ENCODE measurements around the gene EPHA4.

The EPHA4 gene

DNA sequence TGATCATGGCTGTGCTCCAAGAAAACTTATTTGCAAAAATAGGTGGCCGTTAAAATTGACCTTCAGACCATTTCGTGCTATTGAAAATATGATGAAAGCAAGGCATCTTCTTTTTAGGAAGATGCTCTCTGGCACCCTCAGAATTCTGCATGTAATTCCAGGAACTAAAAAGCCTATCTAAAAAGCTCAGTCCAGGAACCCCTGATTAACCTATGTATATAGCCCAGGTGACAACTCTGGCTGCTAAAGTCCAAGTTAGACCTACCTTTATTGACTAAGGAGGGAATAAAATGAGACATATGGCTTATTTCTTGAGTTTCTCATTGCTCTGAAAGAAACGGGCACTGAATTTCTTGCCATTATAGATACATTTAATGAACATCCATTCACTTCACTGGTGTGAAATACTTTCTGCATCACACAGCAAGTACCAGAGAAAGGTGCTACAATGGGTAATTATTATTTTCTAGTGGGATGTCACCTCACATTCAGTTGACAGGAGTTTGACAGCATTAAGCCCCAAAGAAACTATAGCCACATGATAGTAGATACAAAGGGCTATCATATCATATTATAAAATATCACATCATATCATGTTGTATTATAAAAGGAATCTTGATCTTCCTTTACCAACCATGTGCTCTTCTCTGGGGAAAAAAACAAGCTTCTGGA, 83.8 kb downstream of the EPHA4 start:
- no peak for DNase-seq
- Histone ChIP-seq H3K27me3 (replicated peaks; ENCODE audit: insufficient read depth, low read length) (no peaks in the 10 kb centered on the region), H3K9ac (ENCODE audit: low read length) (no peak overlapping the region), H2AFZ (ENCODE audit: low read length) (no peak overlapping the region), H3K4me3 (ENCODE audit: low read length) (no peak overlapping the region), H3K27ac (ENCODE audit: low read length) (no peak overlapping the region), H4K20me1 (ENCODE audit: insufficient read depth, low read length) (no peaks in the 10 kb centered on the region), H3K9me2 (replicated peaks; ENCODE audit: insufficient read depth, low read length) (no peaks in the 10 kb centered on the region), H3K4me1 (ENCODE audit: low read length) (no peaks in the 10 kb centered on the region), H3K4me2 (ENCODE audit: low read depth, low read length) (no peak overlapping the region), H3K79me2 (ENCODE audit: low read length) (no peaks in the 10 kb centered on the region), H3K36me3 (replicated peaks; ENCODE audit: insufficient read depth, low read length) (no peaks in the 10 kb centered on the region), H3K9me3 (replicated peaks; ENCODE audit: insufficient read depth, low read length) (no peaks in the 10 kb centered on the region), H3F3A (ENCODE audit: insufficient read depth, low read length) (no peaks in the 10 kb centered on the region)
- no peak for TF ChIP-seq EZH2 (optimal IDR thresholded peaks at IDR 0.05; ENCODE audit: low read depth, low read length)
- TF ChIP-seq, protein P1, sequence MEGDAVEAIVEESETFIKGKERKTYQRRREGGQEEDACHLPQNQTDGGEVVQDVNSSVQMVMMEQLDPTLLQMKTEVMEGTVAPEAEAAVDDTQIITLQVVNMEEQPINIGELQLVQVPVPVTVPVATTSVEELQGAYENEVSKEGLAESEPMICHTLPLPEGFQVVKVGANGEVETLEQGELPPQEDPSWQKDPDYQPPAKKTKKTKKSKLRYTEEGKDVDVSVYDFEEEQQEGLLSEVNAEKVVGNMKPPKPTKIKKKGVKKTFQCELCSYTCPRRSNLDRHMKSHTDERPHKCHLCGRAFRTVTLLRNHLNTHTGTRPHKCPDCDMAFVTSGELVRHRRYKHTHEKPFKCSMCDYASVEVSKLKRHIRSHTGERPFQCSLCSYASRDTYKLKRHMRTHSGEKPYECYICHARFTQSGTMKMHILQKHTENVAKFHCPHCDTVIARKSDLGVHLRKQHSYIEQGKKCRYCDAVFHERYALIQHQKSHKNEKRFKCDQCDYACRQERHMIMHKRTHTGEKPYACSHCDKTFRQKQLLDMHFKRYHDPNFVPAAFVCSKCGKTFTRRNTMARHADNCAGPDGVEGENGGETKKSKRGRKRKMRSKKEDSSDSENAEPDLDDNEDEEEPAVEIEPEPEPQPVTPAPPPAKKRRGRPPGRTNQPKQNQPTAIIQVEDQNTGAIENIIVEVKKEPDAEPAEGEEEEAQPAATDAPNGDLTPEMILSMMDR (IDR thresholded peaks at IDR 0.05; ENCODE audit: low read length) = no peak
- no peak for TF ChIP-seq EZH2phosphoT487 (IDR thresholded peaks at IDR 0.05; ENCODE audit: low read length)

DNA sequence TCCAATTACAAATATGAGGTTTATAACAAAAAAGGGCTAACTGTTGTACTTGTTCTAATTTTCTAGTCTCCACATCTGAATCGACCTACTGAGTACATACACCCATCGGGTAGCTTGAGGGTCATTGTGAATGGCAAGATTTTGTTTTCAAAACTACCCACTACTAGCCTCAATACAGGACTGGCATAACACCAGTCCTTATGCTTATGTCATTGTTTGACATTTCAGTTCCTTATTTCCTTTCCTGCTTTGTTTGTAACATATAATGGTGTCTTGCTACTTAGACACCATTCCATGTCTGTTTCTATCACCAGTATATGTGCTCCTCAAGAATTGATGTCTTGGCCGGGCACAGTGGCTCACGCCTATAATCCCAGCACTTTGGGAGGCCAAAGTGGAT, 86.0 kb downstream of the EPHA4 start:
- no peak overlapping the region for H2AFZ ChIP-seq (ENCODE audit: low read length)
- H3K9me2 ChIP-seq (replicated peaks; ENCODE audit: insufficient read depth, low read length) = no peaks in the 10 kb centered on the region
- no peaks in the 10 kb centered on the region for H4K20me1 ChIP-seq (ENCODE audit: insufficient read depth, low read length)
- TF ChIP-seq, protein P1 (IDR thresholded peaks at IDR 0.05; ENCODE audit: low read length) = no peak
- no peak for TF ChIP-seq EZH2 (optimal IDR thresholded peaks at IDR 0.05; ENCODE audit: low read depth, low read length)
- TF ChIP-seq EZH2phosphoT487 (IDR thresholded peaks at IDR 0.05; ENCODE audit: low read length) = no peak
- H3K4me2 ChIP-seq (ENCODE audit: low read depth, low read length) = no peak overlapping the region
- no peak overlapping the region for H3K9ac ChIP-seq (ENCODE audit: low read length)
- DNase-seq = no peak
- H3K4me3 ChIP-seq (ENCODE audit: low read length) = no peak overlapping the region
- no peaks in the 10 kb centered on the region for H3F3A ChIP-seq (ENCODE audit: insufficient read depth, low read length)
- no peaks in the 10 kb centered on the region for H3K36me3 ChIP-seq (replicated peaks; ENCODE audit: insufficient read depth, low read length)
- H3K27ac ChIP-seq (ENCODE audit: low read length) = no peak overlapping the region
- H3K4me1 ChIP-seq (ENCODE audit: low read length) = no peaks in the 10 kb centered on the region
- no peaks in the 10 kb centered on the region for H3K27me3 ChIP-seq (replicated peaks; ENCODE audit: insufficient read depth, low read length)
- no peaks in the 10 kb centered on the region for H3K9me3 ChIP-seq (replicated peaks; ENCODE audit: insufficient read depth, low read length)
- H3K79me2 ChIP-seq (ENCODE audit: low read length) = no peaks in the 10 kb centered on the region

DNA sequence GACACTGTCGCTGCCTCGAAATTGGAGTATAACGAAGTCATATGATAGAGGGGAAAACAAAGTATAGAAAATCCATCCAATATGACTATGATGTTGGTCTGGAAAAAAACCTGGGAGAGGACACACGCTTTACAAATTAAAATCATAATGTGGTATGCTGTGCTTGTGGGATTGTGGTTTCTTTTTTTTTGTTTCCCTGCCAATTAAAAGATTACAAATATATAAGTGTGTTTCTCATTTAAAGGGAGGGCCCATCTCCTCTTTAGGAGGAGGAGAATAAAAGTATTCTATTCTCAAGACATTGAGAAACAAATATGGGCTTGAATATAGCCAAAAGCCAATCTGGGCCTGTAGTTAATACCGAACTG, 86.6 kb downstream of the EPHA4 start:
- Histone ChIP-seq H4K20me1 (ENCODE audit: insufficient read depth, low read length) (no peaks in the 10 kb centered on the region), H3K4me1 (ENCODE audit: low read length) (no peaks in the 10 kb centered on the region), H3K9me2 (replicated peaks; ENCODE audit: insufficient read depth, low read length) (no peaks in the 10 kb centered on the region), H3K4me2 (ENCODE audit: low read depth, low read length) (no peak overlapping the region), H3K4me3 (ENCODE audit: low read length) (no peak overlapping the region), H3K27me3 (replicated peaks; ENCODE audit: insufficient read depth, low read length) (no peaks in the 10 kb centered on the region), H2AFZ (ENCODE audit: low read length) (no peak overlapping the region), H3K9me3 (replicated peaks; ENCODE audit: insufficient read depth, low read length) (no peaks in the 10 kb centered on the region), H3F3A (ENCODE audit: insufficient read depth, low read length) (no peaks in the 10 kb centered on the region), H3K79me2 (ENCODE audit: low read length) (no peaks in the 10 kb centered on the region), H3K27ac (ENCODE audit: low read length) (no peak overlapping the region), H3K36me3 (replicated peaks; ENCODE audit: insufficient read depth, low read length) (no peaks in the 10 kb centered on the region), H3K9ac (ENCODE audit: low read length) (no peak overlapping the region)
- no peak for DNase-seq
- TF ChIP-seq, protein P1 (IDR thresholded peaks at IDR 0.05; ENCODE audit: low read length) = no peak
- TF ChIP-seq EZH2phosphoT487 (IDR thresholded peaks at IDR 0.05; ENCODE audit: low read length) = no peak
- TF ChIP-seq EZH2 (optimal IDR thresholded peaks at IDR 0.05; ENCODE audit: low read depth, low read length) = no peak
